Measurements from ENCODE around the gene LAMP5.

DNA sequence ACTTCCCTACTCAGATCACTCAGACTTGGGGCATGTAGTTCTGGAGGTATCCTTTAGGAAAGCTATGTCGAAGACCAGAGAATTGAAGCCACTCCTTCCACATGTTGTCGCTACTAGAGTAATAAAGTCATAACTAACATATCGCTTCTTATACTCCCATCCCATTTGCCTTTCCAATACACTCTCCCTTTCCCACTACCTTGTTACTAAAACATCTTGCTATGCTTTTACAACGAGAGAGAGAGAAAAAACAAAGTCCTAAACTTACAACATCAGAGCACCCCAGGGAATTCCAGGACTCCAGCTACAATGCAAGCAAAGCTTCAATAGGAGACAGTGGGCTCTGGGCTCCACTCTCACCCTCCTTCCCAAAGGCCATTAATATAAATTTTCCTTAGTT is 5.1 kb upstream of the LAMP5 start:
- TF ChIP-seq, protein P1, sequence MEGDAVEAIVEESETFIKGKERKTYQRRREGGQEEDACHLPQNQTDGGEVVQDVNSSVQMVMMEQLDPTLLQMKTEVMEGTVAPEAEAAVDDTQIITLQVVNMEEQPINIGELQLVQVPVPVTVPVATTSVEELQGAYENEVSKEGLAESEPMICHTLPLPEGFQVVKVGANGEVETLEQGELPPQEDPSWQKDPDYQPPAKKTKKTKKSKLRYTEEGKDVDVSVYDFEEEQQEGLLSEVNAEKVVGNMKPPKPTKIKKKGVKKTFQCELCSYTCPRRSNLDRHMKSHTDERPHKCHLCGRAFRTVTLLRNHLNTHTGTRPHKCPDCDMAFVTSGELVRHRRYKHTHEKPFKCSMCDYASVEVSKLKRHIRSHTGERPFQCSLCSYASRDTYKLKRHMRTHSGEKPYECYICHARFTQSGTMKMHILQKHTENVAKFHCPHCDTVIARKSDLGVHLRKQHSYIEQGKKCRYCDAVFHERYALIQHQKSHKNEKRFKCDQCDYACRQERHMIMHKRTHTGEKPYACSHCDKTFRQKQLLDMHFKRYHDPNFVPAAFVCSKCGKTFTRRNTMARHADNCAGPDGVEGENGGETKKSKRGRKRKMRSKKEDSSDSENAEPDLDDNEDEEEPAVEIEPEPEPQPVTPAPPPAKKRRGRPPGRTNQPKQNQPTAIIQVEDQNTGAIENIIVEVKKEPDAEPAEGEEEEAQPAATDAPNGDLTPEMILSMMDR (IDR thresholded peaks at IDR 0.05 in 8 of 11, conservative IDR thresholded peaks at IDR 0.05 in 3 of 11): no peak
- no peak for TF ChIP-seq POLR2AphosphoS5 (IDR thresholded peaks at IDR 0.05)
- no peak for TF ChIP-seq POLR2A (IDR thresholded peaks at IDR 0.05)
